NCI-H146 (cell line): ENCODE results near the gene BCL11B.

Experiments
- DNase-seq: peaks from one replicate; lab custom pipeline; 2025; lab: John Stamatoyannopoulos, UW

BCL11B gene

DNA sequence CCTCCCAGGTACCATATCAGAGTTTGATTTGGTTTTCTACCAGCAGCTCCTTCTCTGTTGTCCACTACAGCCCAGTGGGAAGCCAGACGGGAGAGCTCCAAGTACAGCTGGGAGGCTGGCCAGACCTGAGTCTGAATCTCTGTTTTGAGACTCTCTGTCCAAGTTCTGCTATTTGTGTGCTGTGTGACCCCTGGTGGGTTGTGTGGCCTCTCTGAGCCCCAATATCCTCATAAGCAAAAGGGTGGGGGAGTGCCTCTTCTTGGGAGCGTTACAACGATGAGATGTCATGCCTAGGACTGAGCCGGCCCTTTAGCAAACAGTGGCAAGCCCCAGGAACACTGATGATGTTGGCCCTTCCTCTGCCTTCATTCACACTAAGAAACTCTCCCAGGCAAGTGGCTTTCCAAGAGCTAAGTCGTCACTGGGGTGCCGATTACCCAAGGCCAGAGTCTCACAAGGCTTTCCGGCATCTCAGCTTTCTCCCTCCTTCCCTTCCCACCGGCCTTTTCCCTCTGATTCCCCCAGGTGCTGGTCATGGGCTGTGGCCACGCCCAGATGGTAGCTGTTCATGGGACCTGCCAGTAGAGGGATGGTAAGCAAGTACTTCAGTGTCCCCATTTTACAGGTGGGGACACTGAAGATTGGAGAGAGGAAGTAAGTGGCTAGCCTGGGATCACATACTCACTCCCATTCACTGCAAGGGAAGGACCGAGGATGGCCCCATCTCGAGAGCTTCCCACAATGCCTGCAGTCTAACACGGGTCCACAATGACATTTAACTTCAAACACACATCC lies 47.7 kb downstream of the BCL11B start:
- no peak for DNase-seq

DNA sequence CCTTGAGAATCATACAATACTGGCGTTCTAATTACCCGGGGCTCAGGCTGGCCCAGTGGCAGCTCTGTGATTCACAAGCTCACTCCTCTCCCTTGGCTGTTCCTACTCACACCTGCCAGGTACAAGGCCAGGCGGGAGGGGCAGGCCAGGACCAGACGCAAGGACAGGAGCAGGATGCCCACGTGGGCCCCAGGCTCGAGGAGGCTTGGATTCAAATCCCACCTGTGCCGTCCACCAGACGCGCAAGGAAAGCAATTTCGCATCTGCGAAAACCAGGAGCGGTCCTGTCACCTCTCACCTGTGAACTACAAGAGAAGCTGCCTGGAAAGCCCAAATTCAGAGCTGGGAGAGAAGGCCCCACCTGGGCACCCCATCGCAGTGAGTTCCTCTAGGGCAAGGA lies 50.6 kb downstream of the BCL11B start:
- no peak for DNase-seq

GRCh38 chr14:99217066-99217955 lies 54.7 kb downstream of the BCL11B start:
- DNase-seq: no peak

GRCh38 chr14:99216191-99216590 lies 55.8 kb downstream of the BCL11B start:
- DNase-seq: no peak

- no peak for DNase-seq
Measured at GRCh38 chr14:99215277-99215676, 56.7 kb downstream of the BCL11B start.

- no peak for DNase-seq
Measured at GRCh38 chr14:99214701-99215100, 57.3 kb downstream of the BCL11B start.

GRCh38 chr14:99213527-99213971 lies 58.4 kb downstream of the BCL11B start:
- no peak for DNase-seq

DNA sequence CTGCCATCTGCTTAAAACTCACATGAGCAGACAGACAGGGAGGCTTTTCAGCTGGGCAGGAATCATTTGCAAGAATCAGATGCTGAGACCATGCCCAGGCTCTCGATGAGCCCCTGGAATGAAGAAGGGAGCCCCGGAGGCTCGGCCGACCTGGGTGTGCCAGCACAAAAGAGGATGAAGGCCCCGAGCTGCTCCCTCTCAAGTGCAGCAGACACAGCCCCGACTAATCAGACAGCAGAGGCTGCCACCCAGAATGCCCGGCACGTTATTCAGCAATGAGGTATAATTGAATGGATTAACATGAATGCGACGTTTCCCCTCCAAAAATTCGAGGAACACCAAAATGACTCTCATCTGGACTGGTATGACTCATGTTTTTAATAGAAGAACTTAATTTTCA lies 58.9 kb downstream of the BCL11B start:
- no peak for DNase-seq

- no peak for DNase-seq
Measured at GRCh38 chr14:99212646-99213045, 59.4 kb downstream of the BCL11B start.

DNA sequence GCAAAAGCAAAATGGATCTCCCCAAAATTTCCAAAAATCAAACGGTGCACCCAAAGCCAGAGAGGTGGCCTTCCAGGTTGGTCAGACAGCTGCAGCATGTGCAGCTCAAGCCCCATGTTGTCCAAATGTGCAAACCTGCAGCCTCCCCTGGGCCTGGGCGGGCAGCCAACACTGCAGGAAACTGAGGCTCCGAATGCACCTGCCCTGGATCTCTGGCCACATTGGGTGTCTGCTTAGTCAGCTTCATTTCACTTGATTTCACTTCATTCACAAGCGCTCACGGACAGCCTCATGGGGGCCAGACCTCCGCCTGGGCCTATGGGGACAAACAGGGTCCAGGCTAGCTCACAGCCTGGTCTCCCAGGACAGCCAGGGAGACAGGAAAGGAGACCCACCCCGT lies 59.8 kb downstream of the BCL11B start:
- DNase-seq: no peak

- DNase-seq: no peak
Measured at GRCh38 chr14:99211410-99211809, 60.6 kb downstream of the BCL11B start.

GRCh38 chr14:99210333-99210732 lies 61.7 kb downstream of the BCL11B start:
- DNase-seq: no peak

GRCh38 chr14:99209409-99209808 lies 62.6 kb downstream of the BCL11B start:
- DNase-seq: no peak

DNA sequence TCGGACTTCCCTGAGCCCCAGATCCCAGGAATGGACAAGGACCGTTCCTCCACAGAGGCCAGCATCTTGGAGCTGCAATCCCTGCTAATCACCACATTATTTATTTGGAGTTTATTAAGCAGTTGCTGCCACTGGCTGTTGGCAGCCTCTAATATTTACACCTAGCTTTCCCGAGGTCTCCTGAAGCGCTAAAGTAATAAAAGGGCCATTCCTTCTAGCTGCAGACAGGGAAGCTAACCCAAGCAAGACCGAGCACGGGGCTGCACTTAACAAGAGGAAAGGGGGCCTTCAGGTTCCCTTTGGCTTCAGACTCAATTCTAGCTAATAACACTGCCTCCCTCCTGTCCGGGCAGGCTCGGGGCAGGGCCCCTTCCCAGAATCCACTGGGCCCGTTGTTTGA lies 63.7 kb downstream of the BCL11B start:
- no peak for DNase-seq

DNA sequence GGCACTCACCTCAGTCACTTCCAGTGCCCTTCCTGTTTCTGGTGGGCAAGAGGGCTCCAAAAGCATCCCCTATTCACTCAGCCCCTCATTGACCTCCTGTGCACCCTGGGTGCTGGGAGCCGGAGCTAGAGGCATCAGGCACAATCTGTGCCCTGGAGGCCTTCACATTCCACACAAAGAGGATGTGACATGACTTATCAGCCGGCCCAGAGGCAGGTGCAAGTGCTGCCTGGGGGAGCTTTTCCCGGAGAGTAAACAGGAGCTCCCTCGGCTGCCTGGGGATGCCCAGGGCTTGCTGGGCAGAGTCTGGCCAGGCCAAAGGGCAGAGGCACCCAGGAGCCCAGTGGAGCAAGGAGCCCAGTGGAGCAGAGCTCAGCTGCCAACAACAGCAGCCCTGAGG lies 64.5 kb downstream of the BCL11B start:
- DNase-seq: no peak

- no peak for DNase-seq
Measured at GRCh38 chr14:99206090-99206489, 65.9 kb downstream of the BCL11B start.

GRCh38 chr14:99205086-99205688 lies 66.8 kb downstream of the BCL11B start:
- DNase-seq: no peak

- no peak for DNase-seq
Measured at GRCh38 chr14:99203801-99204200, 68.2 kb downstream of the BCL11B start.

- no peak for DNase-seq
Measured at GRCh38 chr14:99203080-99203479, 68.9 kb downstream of the BCL11B start.

GRCh38 chr14:99202516-99202915 lies 69.5 kb downstream of the BCL11B start:
- DNase-seq: no peak

GRCh38 chr14:99201351-99202073 lies 70.5 kb downstream of the BCL11B start:
- DNase-seq: no peak

DNA sequence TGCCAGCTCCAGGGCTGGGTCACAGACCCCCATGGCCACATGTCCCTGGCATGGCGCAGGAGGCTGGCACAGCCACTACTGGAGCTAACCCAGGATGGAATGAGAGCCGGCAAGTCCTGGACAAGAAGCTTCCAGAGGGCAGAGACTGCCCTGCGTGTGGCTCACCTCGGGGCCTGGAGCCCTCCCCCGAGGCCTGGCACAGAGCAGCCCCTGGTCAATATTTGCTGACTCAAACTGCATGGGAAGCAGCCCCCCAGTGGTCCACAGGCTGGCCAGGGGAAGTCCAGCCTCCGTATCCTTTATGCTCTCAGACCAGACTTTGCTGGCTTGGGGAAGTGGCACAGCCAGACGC lies 71.4 kb downstream of the BCL11B start:
- DNase-seq: no peak
